ENCODE results near the gene BRIP1. TPM values are rescaled to one million over a fixed set of nuclear protein-coding genes. Genes with fewer than 3 reads are reported as not detected.

BRIP1 gene
- polyA plus RNA-seq, 1 donor from 2014 or later: 2.7 TPM

GRCh38 chr17:61756561-61756960 lies 106.8 kb downstream of the BRIP1 start:
- H3K4me1 Mint-ChIP-seq: peaks cover 0 to 6% (median 5%) of the 10 kb centered on the region in 3 donors
- H3K27me3 Mint-ChIP-seq: no peaks in the 10 kb centered on the region
- peaks cover 7% of the 10 kb centered on the region for H3K36me3 Mint-ChIP-seq
- H3K9me3 Mint-ChIP-seq: peaks cover 0 to 2% (median 0%) of the 10 kb centered on the region in 3 donors
- no peak overlapping the region for H3K27ac Mint-ChIP-seq
- H3K4me3 Mint-ChIP-seq: no peak overlapping the region

GRCh38 chr17:61755668-61756067 lies 107.7 kb downstream of the BRIP1 start:
- peaks cover 0 to 2% (median 0%) of the 10 kb centered on the region in 3 donors for H3K9me3 Mint-ChIP-seq
- no peaks in the 10 kb centered on the region for H3K27me3 Mint-ChIP-seq
- H3K4me3 Mint-ChIP-seq: no peak overlapping the region
- peaks cover 4% of the 10 kb centered on the region for H3K36me3 Mint-ChIP-seq
- no peak overlapping the region for H3K27ac Mint-ChIP-seq
- peaks cover 2 to 7% (median 6%) of the 10 kb centered on the region in 3 donors for H3K4me1 Mint-ChIP-seq

- Mint-ChIP-seq H3K4me1 (peaks cover 4 to 13% (median 6%) of the 10 kb centered on the region in 3 donors), H3K27ac (no peak overlapping the region), H3K36me3 (peaks cover 4% of the 10 kb centered on the region), H3K4me3 (no peak overlapping the region), H3K27me3 (no peaks in the 10 kb centered on the region), H3K9me3 (peaks cover 0 to 2% (median 0%) of the 10 kb centered on the region in 3 donors)
Measured at GRCh38 chr17:61755078-61755477, 108.2 kb downstream of the BRIP1 start.

GRCh38 chr17:61754124-61754523 lies 109.2 kb downstream of the BRIP1 start:
- peaks cover 4% of the 10 kb centered on the region for H3K36me3 Mint-ChIP-seq

GRCh38 chr17:61753696-61754095 lies 109.6 kb downstream of the BRIP1 start:
- H3K4me3 Mint-ChIP-seq: no peak overlapping the region
- peaks cover 4% of the 10 kb centered on the region for H3K36me3 Mint-ChIP-seq
- H3K27ac Mint-ChIP-seq: no peak overlapping the region
- H3K27me3 Mint-ChIP-seq: no peaks in the 10 kb centered on the region
- H3K4me1 Mint-ChIP-seq: peaks cover 6 to 14% (median 6%) of the 10 kb centered on the region in 3 donors
- H3K9me3 Mint-ChIP-seq: no peaks in the 10 kb centered on the region

More at GRCh38 chr17:61754124-61754523, 109.2 kb downstream of the BRIP1 start:
- Mint-ChIP-seq H3K27ac (no peak overlapping the region), H3K9me3 (peaks cover 0 to 2% (median 0%) of the 10 kb centered on the region in 3 donors), H3K27me3 (no peaks in the 10 kb centered on the region), H3K4me1 (peaks cover 5 to 14% (median 6%) of the 10 kb centered on the region in 3 donors), H3K4me3 (no peak overlapping the region)

- Mint-ChIP-seq H3K9me3 (peaks cover 3 to 7% (median 5%) of the 10 kb centered on the region in 3 donors), H3K4me1 (peaks cover 6 to 8% (median 6%) of the 10 kb centered on the region in 3 donors), H3K4me3 (no peak overlapping the region), H3K27ac (no peak overlapping the region), H3K36me3 (peaks cover 7% of the 10 kb centered on the region), H3K27me3 (no peaks in the 10 kb centered on the region)
Measured at GRCh38 chr17:61750656-61751055, 112.7 kb downstream of the BRIP1 start.

GRCh38 chr17:61749823-61750404 lies 113.4 kb downstream of the BRIP1 start:
- H3K9me3 Mint-ChIP-seq: peaks cover 3 to 7% (median 5%) of the 10 kb centered on the region in 3 donors
- no peak overlapping the region for H3K27ac Mint-ChIP-seq
- H3K36me3 Mint-ChIP-seq: peaks cover 7% of the 10 kb centered on the region
- H3K4me3 Mint-ChIP-seq: no peak overlapping the region
- H3K4me1 Mint-ChIP-seq: peaks cover 4 to 8% (median 6%) of the 10 kb centered on the region in 3 donors
- H3K27me3 Mint-ChIP-seq: no peaks in the 10 kb centered on the region

GRCh38 chr17:61746248-61746985 lies 116.9 kb downstream of the BRIP1 start:
- Mint-ChIP-seq H3K27ac (no peak overlapping the region), H3K9me3 (peaks cover 5 to 9% (median 8%) of the 10 kb centered on the region in 3 donors), H3K27me3 (no peaks in the 10 kb centered on the region), H3K4me3 (peak overlapping the region in 1 of 4 donors; percentile 25), H3K4me1 (peaks cover 0 to 8% (median 6%) of the 10 kb centered on the region in 3 donors), H3K36me3 (peaks cover 8% of the 10 kb centered on the region)

GRCh38 chr17:61744804-61745203 lies 118.5 kb downstream of the BRIP1 start:
- peaks cover 16% of the 10 kb centered on the region for H3K36me3 Mint-ChIP-seq
- no peak overlapping the region for H3K27ac Mint-ChIP-seq
- peaks cover 7 to 16% (median 12%) of the 10 kb centered on the region in 3 donors for H3K9me3 Mint-ChIP-seq
- H3K4me1 Mint-ChIP-seq: peaks cover 0 to 1% (median 0%) of the 10 kb centered on the region in 3 donors
- no peak overlapping the region for H3K4me3 Mint-ChIP-seq
- no peaks in the 10 kb centered on the region for H3K27me3 Mint-ChIP-seq

- Mint-ChIP-seq H3K27me3 (no peaks in the 10 kb centered on the region), H3K4me1 (peaks cover 0 to 1% (median 0%) of the 10 kb centered on the region in 3 donors), H3K36me3 (peaks cover 16% of the 10 kb centered on the region), H3K27ac (no peak overlapping the region), H3K9me3 (peaks cover 7 to 16% (median 12%) of the 10 kb centered on the region in 3 donors), H3K4me3 (no peak overlapping the region)
Measured at GRCh38 chr17:61744252-61744651, 119.1 kb downstream of the BRIP1 start.

- Mint-ChIP-seq H3K36me3 (peaks cover 19% of the 10 kb centered on the region), H3K27ac (no peak overlapping the region)
Measured at GRCh38 chr17:61743766-61744165, 119.6 kb downstream of the BRIP1 start.

GRCh38 chr17:61739002-61739401 lies 124.3 kb downstream of the BRIP1 start:
- no peak overlapping the region for H3K4me3 Mint-ChIP-seq
- peaks cover 4 to 20% (median 14%) of the 10 kb centered on the region in 3 donors for H3K9me3 Mint-ChIP-seq
- no peaks in the 10 kb centered on the region for H3K4me1 Mint-ChIP-seq
- H3K27me3 Mint-ChIP-seq: no peaks in the 10 kb centered on the region
- peaks cover 23% of the 10 kb centered on the region for H3K36me3 Mint-ChIP-seq
- H3K27ac Mint-ChIP-seq: no peak overlapping the region

More at GRCh38 chr17:61743766-61744165, 119.6 kb downstream of the BRIP1 start:
- H3K9me3 Mint-ChIP-seq: peaks cover 7 to 16% (median 12%) of the 10 kb centered on the region in 3 donors
- H3K4me3 Mint-ChIP-seq: no peak overlapping the region
- no peaks in the 10 kb centered on the region for H3K4me1 Mint-ChIP-seq
- no peaks in the 10 kb centered on the region for H3K27me3 Mint-ChIP-seq

- Mint-ChIP-seq H3K27ac (no peak overlapping the region), H3K4me3 (no peak overlapping the region), H3K9me3 (peaks cover 4 to 20% (median 14%) of the 10 kb centered on the region in 3 donors), H3K4me1 (no peaks in the 10 kb centered on the region), H3K36me3 (peaks cover 23% of the 10 kb centered on the region), H3K27me3 (no peaks in the 10 kb centered on the region)
Measured at GRCh38 chr17:61738249-61738648, 125.1 kb downstream of the BRIP1 start.

GRCh38 chr17:61737820-61738219 lies 125.5 kb downstream of the BRIP1 start:
- Mint-ChIP-seq H3K4me3 (no peak overlapping the region), H3K27me3 (no peaks in the 10 kb centered on the region), H3K4me1 (no peaks in the 10 kb centered on the region), H3K36me3 (peaks cover 23% of the 10 kb centered on the region), H3K27ac (no peak overlapping the region), H3K9me3 (peaks cover 4 to 20% (median 14%) of the 10 kb centered on the region in 3 donors)

GRCh38 chr17:61736438-61736837 lies 126.9 kb downstream of the BRIP1 start:
- H3K9me3 Mint-ChIP-seq: peaks cover 4 to 19% (median 9%) of the 10 kb centered on the region in 3 donors
- no peak overlapping the region for H3K4me3 Mint-ChIP-seq
- H3K36me3 Mint-ChIP-seq: peaks cover 23% of the 10 kb centered on the region
- H3K27me3 Mint-ChIP-seq: no peaks in the 10 kb centered on the region
- H3K4me1 Mint-ChIP-seq: no peaks in the 10 kb centered on the region
- H3K27ac Mint-ChIP-seq: no peak overlapping the region
